GM18511 (cell line): ENCODE measurements around the gene SEC31A.

Experiments used
- ATAC-seq: cut with Tn5 transposase; IDR thresholded peaks from one replicate; pipeline ENCODE4 v1.9.1; 2021; ENCODE audit warnings: mild to moderate bottlenecking, moderate library complexity; ENCODE audit not compliant: unreplicated experiment

The SEC31A gene

DNA sequence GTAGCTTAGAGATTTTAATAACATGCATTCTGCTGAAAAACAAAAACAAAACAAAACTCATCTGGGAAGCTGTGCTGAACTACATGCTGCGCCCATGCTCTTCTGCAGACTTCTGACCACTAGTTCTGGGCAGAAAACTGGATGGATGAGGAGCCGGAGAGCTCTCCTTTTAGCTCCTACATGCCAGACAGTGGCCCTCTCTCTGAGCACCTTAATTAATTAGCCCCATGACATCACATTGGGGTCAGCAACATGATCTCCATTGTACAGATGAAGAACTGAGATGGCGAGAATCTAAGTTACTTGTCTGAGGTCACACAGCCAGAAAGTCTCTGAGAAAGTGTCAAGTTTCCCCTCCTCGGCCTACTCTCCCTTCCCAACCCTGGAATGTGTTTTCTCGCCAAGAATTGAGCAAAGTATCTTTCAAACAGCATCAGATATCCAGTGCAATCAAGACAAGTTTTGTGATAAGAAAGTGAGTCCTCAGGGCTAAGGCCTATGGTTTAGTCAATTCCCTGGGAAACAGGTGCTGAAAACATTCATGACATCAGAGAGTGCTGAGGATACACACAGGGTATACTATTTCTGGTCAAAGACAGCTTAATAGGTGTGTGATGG lies 113.9 kb downstream of the SEC31A start:
- ATAC-seq: no peak

- ATAC-seq: no peak
Observed at GRCh38 chr4:82775243-82775642, 115.7 kb downstream of the SEC31A start.

DNA sequence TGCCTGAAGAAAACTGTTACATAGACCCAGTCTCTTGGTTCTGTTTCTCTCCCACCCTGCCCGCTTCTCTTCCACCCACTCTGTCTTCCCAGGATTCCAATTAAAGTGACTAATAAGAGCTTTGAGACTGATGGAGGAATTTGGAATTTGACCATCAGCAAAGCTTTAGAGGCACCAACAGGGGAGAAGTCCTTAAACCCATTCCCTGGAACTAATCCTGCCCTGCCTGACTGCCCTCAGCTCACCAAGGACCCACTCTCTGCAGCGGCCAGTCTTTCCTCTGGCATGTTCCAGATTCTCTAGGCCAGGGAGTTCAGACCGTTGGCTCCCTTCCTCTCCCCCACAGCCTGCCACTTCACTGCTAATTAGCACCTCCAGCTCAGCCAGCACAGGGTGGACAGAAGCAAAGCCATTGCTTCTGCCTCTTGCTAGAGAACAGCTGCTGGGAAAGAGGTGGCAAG lies 116.2 kb downstream of the SEC31A start:
- ATAC-seq: no peak

GRCh38 chr4:82773057-82773456 lies 117.9 kb downstream of the SEC31A start:
- no peak for ATAC-seq

DNA sequence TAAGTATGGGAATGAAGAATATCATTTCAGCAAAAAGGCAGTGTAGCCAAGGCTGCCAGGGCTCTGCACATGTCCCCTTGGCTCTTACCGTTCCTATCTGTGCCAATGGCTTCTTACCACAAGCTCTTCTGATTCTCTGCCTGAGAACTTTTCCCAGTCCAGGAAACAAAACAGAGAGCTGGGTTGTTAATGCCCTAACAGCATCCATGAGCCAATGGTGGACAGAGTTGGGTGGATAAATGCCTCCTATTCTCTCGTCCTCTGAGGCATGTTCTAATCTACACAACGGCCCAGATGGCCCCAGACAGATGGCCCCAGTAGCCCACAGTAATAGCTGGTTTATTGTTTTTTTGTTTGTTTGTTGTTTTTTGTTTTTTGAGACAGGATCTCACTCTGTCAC lies 120.3 kb downstream of the SEC31A start:
- no peak for ATAC-seq
